Stimulated activated CD4-positive, alpha-beta T cell treated with anti-CD3 and anti-CD28 coated beads, Interleukin-12 subunit alpha, Interleukin-12 subunit beta, amount 100 ng/mL, for 24 hours (primary cell): ENCODE results near the gene ZSCAN31.
"Not testable (repeated sequence)": the region's sequence is repeated elsewhere in the genome, so short reads cannot be mapped to it uniquely, and the experiment has no call there.

ENCODE experiments used
- DNase-seq, 2 experiments: peaks; one replicate each; pipeline ENCODE4 v3.0.0-alpha.2; 2020; ENCODE audit warnings: low read depth in 2 of 2

Gene ZSCAN31

DNA sequence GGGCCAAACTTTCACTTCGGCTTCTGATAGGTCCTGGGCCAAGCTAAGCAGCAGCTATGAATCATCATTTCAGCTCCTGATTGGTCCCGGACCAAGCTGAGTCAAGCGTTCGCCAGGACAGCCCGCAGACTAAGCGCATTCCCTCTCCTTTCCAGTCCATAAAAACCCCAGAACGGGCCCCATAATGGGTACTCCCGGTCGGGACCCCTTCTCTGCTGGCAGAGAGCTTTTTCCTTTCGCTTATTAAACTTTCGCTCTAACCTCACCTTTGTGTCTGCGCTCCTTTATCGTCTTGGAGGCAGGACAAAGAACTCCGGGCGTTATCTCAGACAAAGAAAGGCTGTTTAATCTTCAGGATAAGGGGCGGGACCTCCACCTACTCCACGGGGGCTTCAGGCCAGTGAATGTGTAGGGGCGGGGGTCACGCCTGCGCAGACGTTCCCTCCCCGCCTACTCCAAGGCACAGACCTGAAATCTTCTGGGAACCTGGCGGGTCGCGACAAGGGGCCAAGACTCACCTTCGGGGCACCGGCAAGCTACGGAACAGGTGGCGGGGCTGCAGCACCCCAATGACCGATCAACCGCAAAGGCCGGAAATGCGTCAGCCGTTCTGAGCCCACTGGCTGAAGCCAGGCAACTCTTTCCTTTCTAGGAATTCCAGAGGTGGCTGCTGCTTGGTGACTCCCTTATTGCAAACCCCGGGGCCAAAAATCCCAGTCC lies at the start of gene ZSCAN31:
ZSCAN31 (minus strand) TSS at position 585 of the 720 bp plus-strand sequence. CDS start 6,465 bp downstream, outside the sequence.
- peak; percentile 56 to 61 for DNase-seq

DNA sequence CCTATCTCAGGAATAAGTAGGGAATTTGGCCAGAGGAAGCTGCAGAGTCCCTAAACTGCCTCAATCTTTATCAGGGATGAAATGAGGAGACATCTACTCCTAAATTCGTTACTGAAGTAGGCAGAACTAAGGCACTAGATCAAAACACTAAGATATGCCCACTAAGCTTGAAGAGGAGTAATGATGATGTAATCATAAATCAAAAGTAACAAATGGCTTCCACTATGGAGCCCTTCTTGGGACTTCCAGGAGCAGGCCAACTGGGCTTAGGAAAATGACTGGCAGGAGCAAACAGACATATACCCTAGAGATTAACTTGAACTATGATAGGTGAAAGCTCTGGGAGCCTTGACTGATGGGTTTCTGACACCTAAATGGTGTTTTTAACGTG lies 48.2 kb upstream of the ZSCAN31 start:
- DNase-seq: no peak

DNA sequence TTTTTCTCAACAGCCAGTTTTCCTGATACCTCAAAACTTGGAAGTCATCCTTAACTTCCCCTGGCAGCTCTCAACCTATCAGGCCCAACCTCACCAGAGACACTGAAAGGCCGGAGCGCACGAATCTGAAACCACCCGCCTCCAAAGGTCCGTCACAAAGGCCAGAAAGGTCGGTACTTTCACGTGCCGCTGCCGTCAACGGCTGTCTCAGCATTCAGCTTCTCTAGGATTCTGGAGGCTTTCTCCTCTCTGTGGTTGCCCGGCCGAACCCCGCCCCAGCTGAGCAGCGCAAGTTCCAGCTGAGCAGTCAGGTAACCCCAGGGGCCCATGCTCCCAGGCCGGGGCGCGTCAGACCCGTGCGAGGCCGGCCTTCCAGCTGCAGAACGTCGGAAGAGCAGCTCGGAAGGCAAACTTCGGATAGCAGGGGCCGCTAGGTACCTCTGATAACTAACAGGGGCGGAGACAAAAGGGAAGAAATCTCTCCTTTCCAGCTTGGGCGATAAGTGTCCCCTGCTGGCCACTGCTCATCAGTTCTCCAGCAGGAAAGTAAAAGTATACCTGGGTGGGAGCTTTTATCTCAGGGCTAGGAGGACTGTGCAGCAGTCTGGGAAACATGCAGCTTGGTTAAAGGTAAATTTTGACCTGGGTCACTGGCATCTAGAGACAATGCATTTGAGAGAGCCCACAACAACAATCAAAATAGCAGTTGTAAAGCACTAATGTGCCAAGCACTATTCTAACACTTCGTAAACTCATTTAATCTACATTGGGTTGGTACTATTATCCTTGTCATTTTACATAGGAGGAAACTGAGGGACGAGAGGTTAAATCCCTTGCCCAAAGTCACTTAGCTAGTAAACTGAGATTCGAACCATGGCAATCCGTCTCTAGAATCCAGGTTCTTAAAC lies 47.5 kb upstream of the ZSCAN31 start:
- peak; percentile 8 to 20 for DNase-seq

DNA sequence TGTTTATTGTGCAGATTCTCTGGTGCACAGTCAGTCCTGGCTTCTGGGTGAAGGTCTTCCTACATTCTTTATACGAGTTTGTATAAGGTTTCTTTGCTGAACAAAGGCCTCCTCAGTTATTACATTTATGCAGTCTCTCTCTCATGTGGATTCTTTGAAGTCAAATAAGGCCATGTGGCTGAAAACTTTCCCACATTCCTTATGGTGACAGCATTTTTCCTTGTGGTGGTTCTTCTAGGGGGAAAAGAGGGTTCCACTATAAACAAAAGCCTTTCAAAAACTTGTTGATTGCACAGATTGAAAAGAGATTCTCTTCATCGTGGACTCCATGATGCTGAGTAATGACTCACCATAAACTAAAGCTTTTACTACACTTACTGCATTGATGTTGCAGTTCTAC lies 44.4 kb upstream of the ZSCAN31 start:
- DNase-seq: no peak

DNA sequence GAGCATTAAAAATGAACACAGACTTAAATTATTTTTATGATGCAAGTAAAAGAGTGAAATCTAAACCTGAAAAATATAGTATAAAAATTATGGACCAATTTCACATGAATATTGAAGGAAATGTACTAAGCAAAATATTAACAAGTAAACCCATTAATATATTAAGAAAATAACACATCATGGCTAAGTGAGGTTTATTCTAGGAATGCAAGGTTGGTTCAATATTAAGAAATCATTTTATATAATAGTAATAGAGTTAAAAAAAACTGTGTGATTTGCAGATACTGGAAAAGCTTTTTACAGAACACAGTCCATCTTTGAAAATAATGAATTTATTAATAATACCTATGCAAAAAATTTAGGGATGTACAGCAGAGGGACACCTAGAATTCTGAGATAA lies 42.7 kb upstream of the ZSCAN31 start:
- no peak for DNase-seq

DNA sequence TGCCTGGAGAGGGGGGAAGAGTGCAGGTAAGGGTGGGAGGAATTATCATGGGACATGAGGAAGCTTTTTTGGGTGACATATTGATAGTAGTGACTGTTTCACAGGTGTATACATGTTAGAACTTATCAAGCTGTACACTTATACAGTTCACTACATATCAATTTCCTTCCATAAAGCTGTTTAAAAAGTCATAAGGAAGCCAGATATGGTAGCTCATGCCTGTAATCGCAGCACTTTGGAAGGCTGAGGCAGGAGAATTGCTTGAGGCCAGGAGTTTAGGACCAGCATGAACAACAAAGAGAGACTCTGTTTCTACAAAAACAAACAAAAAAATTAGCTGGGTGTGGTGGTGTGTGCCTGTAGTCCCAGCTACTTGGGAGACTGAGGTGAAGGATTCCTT lies 41.9 kb upstream of the ZSCAN31 start:
- DNase-seq: no peak

DNA sequence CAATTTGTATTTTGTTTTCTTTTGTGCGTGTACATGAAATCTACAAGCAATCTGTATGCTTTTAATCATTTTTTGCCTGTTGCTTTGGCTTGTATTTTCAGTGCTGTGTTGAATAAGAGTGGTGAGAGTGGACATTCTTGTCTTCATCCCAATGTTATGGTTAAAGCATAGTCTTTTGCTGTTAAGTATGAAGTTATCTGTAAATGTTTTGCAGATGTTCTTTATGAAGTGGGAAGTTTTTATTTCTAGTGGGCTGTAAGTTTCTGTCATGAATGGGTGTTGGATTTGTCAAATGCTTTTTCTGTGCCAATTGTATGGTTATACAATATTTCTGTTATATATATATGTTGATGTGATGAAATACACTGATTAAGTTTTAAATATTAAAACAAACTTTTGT lies 38.0 kb upstream of the ZSCAN31 start:
- DNase-seq: no peak

DNA sequence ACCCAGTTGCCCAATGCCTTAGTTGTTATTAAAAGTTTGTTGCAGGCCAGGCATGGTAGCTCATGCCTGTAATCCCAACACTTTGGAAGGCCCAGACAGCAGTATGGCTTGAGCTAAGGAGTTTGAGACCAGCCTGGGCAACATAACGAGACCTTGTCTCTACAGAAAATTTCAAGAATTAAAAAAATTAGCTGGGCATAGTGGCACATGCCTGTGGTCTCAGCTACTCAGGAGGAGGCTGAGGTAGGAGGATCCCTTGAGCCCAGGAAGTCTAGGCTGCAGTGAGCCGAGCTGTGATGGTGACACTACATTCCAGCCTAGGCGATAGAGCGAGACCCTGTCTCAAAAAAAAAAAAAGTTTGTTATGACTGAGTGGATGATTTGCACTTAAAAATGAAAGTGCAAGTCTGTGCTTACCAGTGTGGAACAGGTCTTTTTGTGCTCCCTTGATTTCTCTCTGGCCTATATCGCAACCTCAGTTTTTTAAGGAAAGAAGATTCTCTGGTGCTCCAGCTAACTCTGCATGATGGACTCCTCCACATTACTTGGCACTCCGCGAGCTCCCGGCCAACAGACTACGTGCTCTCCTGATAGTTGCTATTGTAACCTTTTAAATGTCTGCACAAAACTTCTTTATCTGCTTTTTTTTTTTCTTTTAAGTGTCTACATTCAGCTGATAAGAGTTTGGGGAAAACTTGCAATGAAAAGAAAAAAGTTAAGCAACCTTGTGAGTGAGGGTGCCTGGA lies 35.9 kb upstream of the ZSCAN31 start:
- no peak for DNase-seq

DNA sequence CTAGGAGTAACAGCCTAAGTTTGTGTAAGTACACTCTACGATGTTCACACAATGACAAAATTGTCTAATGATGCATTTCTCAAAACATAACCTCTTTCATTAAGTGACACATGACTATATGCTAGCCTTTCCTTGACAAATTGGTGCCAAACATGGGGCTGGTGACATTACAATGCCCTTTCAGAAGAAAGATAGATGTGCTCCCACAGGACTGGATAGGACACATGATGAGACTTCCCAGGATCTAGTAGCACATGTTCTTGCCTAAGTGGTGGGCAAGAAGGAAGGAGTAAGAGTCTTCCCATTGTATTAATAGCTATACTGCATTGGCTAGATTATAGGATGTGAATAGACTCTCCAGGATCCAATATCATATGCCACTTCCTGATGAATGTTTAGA lies 35.3 kb upstream of the ZSCAN31 start:
- DNase-seq: no peak

DNA sequence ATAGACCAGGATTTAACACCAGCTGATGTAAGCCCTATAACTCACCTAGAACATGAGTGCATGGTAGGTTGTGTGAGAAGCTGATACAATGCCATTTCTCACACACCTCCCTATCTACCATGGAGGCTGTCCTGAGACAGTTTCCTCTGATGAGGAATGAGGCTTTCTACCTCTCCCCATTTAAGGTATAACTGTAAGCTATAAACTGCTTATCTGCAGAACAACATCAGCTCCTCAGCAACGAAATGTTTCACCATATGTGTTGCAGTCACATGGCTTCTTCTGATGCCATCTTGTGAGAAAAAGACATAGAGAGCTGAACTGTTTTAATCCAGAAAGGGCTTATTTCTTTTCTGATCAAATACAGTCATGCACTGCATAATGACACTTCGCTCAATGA lies 34.5 kb upstream of the ZSCAN31 start:
- DNase-seq: no peak

DNA sequence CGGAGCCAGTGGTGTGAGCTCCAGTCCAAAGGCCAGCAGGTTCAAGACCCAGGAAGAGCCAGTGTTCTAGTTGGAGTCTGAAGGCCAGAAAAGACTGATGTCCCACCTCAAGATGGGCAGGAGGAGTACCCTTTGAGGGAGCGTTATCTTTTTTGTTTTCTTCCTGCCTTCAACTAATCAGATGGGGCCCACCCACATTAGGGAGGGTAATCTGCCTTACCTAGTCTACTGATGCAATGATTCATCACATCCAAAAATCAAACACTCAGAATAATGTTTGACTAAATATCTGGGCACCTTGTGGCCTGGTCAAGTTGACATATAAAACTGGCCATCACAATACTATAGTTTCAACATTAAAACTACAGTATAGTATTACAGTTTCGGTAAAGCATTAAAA lies 33.5 kb upstream of the ZSCAN31 start:
- no peak for DNase-seq

DNA sequence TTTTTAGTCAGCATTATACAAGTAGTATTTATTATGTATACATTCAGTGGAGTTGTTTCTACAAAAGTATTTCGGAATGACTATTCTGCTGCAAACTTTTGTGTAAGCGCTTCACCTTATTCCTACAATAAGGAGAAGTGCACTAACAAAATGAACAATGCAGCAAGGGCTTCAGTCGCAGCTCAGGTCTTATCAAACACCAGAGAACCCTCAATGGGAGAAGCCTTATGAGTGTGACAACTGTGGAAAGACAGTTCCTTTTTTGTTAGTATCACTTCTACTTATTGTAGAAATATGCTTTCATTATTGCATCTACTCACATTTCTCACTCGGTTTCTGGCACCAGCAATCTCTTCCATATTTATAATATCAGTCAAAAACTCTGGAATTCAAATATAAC lies 32.6 kb upstream of the ZSCAN31 start:
- no peak for DNase-seq

DNA sequence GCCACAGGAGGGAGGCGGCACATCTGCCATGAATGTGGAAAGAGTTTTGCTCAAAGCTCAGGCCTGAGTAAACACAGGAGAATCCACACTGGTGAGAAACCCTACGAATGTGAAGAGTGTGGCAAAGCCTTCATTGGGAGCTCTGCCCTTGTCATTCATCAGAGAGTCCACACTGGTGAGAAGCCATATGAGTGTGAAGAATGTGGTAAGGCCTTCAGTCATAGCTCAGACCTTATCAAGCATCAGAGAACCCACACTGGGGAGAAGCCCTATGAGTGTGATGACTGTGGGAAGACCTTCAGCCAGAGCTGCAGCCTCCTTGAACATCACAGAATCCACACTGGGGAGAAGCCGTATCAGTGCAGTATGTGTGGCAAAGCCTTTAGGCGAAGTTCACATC lies 29.6 kb upstream of the ZSCAN31 start:
- DNase-seq: not testable (repeated sequence)

DNA sequence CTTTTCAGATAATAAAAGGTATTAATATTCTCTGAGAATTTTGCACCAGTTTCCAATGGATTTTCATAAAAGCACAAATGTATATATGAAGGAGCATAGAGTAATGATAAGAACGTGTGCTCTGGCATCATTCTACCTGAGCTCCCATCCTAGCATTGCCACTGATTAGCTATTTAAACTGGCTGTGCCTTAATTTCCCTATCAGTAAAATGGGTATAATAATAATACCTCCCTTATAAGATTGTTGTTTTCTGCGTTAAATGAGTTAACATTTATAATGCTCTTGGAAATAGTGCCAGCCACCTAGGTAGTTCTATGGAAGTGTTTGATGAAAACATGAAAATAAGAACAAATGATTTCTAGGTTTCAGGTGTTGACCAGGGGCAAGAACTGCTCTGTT lies 25.0 kb upstream of the ZSCAN31 start:
- no peak for DNase-seq

DNA sequence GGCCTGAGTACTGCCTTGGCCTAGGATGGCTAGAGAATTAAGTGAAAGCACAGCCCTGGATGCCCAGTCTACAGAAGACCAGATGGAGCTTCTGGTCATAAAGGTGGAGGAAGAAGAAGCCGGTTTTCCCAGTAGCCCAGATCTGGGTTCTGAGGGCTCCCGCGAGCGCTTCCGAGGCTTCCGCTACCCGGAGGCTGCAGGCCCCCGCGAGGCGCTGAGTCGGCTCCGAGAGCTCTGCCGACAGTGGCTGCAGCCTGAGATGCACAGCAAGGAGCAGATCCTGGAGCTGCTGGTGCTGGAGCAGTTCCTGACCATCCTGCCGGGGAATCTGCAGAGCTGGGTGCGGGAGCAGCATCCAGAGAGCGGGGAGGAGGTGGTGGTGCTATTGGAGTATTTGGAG lies 23.6 kb upstream of the ZSCAN31 start:
- DNase-seq: not testable (repeated sequence)

DNA sequence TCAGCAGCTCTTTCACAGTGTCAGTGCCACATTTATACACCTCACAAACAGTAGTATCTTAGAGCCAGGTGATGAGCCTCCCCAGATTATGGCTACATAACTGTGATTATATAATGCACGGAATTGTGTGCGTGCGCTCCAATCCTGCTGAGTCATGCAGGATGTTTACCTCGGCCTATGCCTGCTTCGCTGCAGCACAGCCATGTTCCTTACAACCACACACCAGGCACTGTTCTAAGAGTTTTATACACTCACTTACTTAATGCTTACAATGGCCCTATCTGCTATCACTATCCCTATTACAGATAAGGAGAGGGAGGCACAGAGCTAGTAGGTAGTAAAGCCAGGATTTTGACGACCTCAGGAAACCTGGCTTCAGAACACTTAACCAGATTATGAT lies 21.1 kb upstream of the ZSCAN31 start:
- DNase-seq: no peak

DNA sequence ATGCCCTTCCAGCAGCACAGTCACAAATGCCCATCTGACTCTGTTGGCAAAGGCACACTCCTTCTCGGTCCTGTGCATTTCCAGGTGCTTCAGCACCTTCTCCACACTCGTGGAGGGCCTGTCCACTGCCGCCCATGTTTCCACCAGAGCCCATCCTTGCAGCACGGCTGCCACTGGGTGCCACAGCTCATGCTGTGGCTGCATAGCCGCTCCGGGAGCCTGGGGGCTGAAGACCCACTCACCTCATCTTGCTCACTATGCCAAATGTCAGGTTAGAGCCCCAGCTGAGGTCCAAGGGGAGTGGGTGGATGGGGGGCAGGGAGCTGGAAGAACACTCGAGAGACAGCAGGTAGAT lies 20.7 kb upstream of the ZSCAN31 start:
- no peak for DNase-seq

DNA sequence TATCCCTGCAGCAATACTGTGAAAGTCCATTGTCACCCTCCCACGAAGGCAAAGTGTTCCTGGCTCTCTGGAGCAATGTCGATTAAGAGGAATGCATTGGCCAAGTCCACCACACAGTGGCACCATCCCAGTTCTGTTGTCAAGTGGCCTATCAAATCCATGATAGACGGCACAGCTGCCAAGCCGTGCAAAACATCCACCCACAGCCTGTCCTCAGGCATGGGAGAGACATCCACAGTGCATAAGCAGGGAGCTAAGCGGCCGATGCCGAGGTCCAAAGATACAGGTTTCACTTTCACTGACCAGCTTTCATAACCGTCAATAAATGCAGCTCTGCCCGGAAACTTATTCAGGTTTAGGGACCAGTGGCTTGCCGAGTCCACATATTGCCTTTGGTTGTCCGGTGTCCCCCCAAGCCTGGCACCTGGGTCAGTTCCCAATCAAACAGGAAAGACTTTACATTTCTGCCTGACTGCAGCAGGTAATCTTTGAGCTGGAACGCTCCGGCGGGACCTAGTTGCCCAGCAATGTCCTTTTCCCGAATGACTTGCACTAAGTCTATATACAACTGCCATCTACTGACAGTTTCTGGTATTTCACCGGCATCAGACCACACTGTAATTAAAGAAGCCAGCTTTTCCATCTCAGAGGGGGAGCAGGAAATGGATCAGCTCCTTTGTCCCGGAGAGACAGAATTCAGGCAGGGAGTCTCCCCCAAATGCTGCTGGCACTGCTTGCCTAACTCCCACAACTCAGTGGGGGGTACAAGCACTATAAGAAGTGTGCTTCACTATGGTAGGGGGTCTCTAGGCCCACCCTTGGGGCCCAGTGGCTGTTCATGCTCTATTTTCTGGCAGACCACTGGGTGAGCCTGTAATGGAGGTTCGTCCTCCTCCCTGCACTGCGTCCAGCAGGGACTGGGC lies 20.1 kb upstream of the ZSCAN31 start:
- peak in 1 of 2 experiments; percentile 40 for DNase-seq

DNA sequence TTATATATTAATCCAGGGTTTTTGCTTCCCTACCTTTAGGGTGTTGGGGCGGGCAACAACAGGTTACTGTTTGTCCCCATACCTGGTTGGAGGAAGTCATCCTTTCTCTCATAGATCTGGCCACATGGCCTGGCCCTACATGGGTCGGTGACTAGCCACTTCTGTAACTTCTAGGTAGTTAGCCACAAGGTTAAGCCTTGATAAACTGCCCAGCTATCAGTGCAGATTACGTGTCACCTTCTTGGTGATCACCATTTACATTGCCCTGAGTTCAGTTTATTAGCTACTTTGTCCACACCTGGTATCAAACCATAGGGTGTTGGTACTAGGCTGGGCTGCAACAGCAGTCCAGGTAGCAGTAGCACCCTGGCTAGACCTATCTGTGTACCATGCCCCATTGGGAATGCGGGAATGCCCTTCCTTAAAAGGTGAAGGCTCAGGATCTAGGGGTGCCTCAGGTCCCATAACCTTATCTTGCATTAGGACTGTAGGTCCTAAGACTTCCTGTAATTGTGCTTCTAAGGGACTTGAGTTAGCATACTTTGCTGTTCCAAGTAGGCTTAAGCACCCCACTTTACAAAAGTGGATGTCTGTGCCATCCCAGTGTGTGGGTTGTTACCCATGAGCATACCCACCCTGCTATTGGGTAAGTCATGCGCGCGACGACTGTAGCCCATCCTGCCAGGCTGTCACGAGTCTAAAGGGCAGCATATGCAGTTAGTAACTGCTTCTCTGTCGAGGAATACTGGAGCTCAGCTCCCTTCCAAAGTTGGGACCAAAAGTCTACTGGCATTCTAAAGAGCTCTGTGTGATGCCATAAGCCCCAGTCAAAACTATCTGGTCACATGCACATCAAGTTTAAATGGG lies 19.0 kb upstream of the ZSCAN31 start:
- no peak for DNase-seq

DNA sequence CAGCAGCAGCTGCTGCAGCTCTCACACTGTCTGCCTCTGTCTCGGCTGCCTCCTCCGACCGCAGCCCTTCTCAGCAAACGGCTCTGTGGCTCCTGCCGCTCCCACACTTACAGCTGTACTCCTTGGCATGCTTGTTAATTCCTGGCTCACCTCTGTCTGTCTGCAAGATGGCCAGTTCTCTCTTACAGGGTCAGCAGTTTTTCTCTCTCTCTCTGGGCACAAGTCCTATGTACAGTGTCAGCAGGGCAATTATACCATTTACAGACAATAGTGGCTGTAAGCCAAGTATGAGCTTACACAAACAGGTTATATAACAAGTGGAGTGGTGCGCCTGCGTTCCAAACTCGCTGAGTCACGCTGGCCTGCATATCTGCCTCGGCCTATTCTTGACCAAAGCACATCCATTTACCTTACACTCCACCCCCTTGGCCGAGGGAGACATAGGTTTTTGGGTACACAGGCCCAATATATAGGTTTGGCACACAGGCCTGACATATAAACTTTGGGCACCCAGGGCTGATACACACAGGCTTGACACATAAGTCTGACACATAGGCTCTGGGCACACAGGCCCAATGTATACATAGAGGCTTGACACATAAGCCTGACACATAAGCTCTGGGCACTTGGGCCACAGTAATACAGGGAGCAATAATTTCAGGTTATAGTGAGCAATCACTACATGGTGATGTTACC lies 18.2 kb upstream of the ZSCAN31 start:
- DNase-seq: no peak
